ENCODE data around the gene PDC.
A peak's percentile ranks its signal among the peaks of the same experiment; 100 is the strongest.

Gene PDC

DNA sequence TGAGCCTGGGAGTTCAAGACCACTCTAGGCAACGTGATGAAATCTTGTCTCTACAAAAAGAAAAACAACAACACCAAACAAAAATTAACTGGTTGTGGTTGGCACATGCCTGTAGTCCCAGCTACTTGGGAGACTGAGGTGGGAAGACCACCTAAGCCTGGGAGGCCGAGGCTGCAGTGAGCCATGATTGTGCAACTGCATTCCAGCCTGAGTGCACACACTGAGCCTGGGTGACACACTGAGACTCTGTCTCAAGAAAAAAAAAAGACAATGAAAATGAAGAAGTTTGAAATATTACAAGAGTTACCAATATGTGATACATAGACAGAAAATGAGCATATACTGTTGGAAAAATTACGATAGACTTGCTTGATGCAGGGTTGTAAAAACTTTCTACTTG lies 31.9 kb downstream of the PDC start:
- TF ChIP-seq, protein P1, sequence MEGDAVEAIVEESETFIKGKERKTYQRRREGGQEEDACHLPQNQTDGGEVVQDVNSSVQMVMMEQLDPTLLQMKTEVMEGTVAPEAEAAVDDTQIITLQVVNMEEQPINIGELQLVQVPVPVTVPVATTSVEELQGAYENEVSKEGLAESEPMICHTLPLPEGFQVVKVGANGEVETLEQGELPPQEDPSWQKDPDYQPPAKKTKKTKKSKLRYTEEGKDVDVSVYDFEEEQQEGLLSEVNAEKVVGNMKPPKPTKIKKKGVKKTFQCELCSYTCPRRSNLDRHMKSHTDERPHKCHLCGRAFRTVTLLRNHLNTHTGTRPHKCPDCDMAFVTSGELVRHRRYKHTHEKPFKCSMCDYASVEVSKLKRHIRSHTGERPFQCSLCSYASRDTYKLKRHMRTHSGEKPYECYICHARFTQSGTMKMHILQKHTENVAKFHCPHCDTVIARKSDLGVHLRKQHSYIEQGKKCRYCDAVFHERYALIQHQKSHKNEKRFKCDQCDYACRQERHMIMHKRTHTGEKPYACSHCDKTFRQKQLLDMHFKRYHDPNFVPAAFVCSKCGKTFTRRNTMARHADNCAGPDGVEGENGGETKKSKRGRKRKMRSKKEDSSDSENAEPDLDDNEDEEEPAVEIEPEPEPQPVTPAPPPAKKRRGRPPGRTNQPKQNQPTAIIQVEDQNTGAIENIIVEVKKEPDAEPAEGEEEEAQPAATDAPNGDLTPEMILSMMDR (IDR thresholded peaks at IDR 0.05; ENCODE audit: low read depth, low read length, missing control alignments), result no peak
- DNase-seq (ENCODE audit: low read depth), result no peak

DNA sequence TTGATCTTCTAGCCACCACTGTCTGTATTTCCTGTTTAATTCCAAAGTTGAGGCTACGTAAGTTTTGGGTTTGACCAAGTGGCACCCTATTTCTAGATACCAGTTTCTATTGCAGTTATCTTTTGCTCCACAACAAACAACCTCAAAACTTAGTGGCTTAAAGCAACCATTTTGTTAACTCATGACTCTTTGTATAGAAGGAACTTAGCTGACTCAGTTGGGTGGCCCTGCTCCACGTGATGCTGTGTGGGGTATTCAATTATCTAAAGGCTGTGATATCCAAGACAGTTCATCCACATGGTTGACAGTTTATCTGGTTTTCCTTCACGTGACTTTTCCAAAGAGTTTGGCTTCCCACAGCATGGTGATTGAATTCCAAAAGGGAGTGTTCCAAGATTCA lies 34.8 kb downstream of the PDC start:
- no peak for DNase-seq (ENCODE audit: low read depth)
- H3K4me3 ChIP-seq (ENCODE audit: low read depth, low read length), result no peak overlapping the region
- TF ChIP-seq, protein P1 (IDR thresholded peaks at IDR 0.05; ENCODE audit: low read depth, low read length, missing control alignments), result no peak

More for the DNA sequence above, 31.9 kb downstream of the PDC start:
- H3K4me3 ChIP-seq (ENCODE audit: low read depth, low read length), result no peak overlapping the region

DNA sequence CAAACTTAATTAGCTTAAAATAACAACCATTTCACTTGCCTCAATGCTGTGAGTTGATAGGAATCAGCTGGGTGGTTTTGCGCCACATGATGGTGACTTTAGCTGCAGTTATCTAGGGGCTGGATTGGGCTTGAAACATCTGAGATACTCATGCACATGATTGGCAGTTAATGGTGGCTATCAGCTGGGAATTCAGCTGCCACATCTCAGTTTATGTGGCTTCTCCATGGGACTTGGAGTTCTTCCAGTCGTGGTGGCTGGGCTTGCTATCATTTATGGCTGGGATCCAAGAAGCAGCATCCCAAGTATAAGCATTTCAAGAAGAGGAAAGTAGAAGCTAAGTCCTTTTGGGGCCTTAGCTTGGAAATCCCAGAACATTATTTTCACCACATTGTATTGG lies 36.4 kb downstream of the PDC start:
- no peak for DNase-seq (ENCODE audit: low read depth)
- TF ChIP-seq, protein P1 (IDR thresholded peaks at IDR 0.05; ENCODE audit: low read depth, low read length, missing control alignments), result no peak
- no peak overlapping the region for H3K4me3 ChIP-seq (ENCODE audit: low read depth, low read length)

DNA sequence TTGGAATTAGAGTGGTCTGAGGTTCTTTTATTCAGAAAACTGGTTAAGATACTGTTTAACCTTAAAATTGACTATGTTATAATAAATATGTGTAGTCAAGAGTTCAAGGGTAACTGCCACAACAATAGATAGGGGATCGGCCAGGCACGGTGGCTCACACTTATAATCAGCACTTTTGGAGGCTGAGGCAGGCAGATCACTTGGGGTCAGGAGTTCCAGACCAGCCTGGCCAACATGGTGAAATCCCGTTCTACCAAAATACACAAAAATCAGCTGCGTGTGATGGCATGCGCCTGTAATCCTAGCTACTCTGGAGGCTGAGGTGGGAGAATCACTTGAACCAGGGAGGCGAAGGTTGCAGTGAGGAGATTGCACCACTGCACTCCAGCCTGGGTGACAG lies 39.5 kb downstream of the PDC start:
- H3K4me3 ChIP-seq (ENCODE audit: low read depth, low read length), result no peak overlapping the region

DNA sequence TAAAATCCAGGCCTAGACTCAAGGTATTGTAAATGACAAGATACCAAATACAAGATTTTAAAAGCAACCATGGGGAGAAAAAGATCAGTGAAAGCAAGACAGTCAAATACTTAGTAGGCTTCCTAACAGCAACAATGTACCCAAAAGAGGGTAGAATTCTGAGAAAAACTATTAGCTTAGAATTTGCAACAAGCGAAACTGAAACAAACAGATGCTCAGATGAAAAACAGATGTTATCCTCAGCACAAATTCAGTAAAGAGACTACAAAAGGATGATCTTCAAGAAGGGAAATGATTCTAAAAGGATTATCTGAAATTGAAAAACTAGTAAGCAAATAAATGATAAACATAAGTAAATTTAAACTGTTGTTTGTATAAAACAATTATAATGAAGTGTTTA lies 40.0 kb downstream of the PDC start:
- peak; percentile 35 for DNase-seq (ENCODE audit: low read depth)
- no peak overlapping the region for H3K4me3 ChIP-seq (ENCODE audit: low read depth, low read length)
- TF ChIP-seq, protein P1 (IDR thresholded peaks at IDR 0.05; ENCODE audit: low read depth, low read length, missing control alignments), result no peak

More for the DNA sequence above, 39.5 kb downstream of the PDC start:
- TF ChIP-seq, protein P1 (IDR thresholded peaks at IDR 0.05; ENCODE audit: low read depth, low read length, missing control alignments), result no peak
- no peak for DNase-seq (ENCODE audit: low read depth)

DNA sequence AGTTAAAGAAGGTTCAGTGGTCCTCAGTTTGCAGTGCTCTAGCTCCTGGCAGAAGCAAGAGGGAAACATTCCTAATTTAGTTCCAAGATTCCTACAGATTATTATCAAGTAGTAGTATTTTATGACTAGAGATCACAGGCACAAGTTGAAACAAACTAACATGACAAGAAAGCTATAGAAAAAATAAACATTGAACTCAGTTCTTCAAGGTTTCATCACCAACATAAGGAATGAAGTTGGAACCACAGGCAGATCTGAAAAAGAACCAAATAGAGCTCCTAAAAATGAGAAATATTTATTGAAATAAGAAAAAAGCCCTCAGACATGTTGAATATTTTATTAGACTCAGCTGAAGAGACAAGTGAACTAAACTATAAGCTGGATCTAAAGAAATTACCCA lies 40.6 kb downstream of the PDC start:
- TF ChIP-seq, protein P1 (IDR thresholded peaks at IDR 0.05; ENCODE audit: low read depth, low read length, missing control alignments), result no peak
- DNase-seq (ENCODE audit: low read depth), result no peak
- no peak overlapping the region for H3K4me3 ChIP-seq (ENCODE audit: low read depth, low read length)

DNA sequence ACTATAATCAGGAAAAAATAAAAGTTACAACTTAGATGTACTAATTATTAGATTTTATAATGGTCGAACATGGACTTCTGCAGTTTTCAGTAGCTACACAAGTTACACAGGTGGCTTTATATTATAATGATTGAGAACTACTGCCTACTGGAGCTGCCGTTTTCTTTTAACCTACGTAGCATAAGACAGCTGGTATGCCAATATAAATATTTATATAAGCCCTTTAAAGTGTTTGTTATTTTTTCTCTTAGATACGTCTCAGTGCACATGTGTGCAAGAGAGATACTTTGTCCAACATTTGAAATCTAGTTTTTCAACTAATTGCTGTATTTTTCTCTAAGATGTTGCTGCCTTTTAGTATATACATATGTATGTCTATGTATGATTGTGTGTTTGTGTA lies 42.4 kb downstream of the PDC start:
- no peak overlapping the region for H3K4me3 ChIP-seq (ENCODE audit: low read depth, low read length)
- TF ChIP-seq, protein P1 (IDR thresholded peaks at IDR 0.05; ENCODE audit: low read depth, low read length, missing control alignments), result no peak
- no peak for DNase-seq (ENCODE audit: low read depth)
